ENCODE measurements around the gene TRIM54. TPM values are rescaled to one million over a fixed set of nuclear protein-coding genes. Genes with fewer than 3 reads are reported as not detected.
"Not testable (repeated sequence)": the region's sequence is repeated elsewhere in the genome, so short reads cannot be mapped to it uniquely, and the experiment has no call there.

TRIM54 gene
- total RNA-seq, 2 donors from 2014 or later, result 0.26 TPM; not detected in 1

- 46 to 55% methylated on average over 4 of the region's 4 CpGs for WGBS, 2 donors
- Histone ChIP-seq H3K27me3 (no peaks in the 10 kb centered on the region), H3K4me3 (no peak overlapping the region), H3K4me1 (peaks cover 10% of the 10 kb centered on the region), H3K9me3 (no peaks in the 10 kb centered on the region), H3K27ac (no peak overlapping the region), H3K36me3 (replicated peaks in 1 of 2; ENCODE audit: insufficient read depth in 1 of 2, low read depth in 2 of 2) (no peaks in the 10 kb centered on the region)
- no peak for ATAC-seq
- intact Hi-C loops (cut with DNase I), result no loop called here
- TF ChIP-seq POLR2A (IDR thresholded peaks at IDR 0.05), result no peak
- no peak for TF ChIP-seq CTCF (IDR thresholded peaks at IDR 0.05)
- no peak for DNase-seq
These were observed 14.3 kb downstream of the TRIM54 start for GRCh38 chr2:27296481-27296880.

GRCh38 chr2:27297195-27297594 lies 15.0 kb downstream of the TRIM54 start:
- TF ChIP-seq POLR2A (IDR thresholded peaks at IDR 0.05), result no peak
- TF ChIP-seq CTCF (IDR thresholded peaks at IDR 0.05), result no peak
- Histone ChIP-seq H3K9me3 (no peaks in the 10 kb centered on the region), H3K4me1 (peaks cover 10% of the 10 kb centered on the region), H3K4me3 (no peak overlapping the region), H3K27me3 (no peaks in the 10 kb centered on the region), H3K36me3 (replicated peaks in 1 of 2; ENCODE audit: insufficient read depth in 1 of 2, low read depth in 2 of 2) (no peaks in the 10 kb centered on the region), H3K27ac (no peak overlapping the region)
- WGBS, 2 donors, result 59 to 64% methylated on average over 3 of the region's 3 CpGs
- intact Hi-C loops (cut with DNase I), result no loop called here
- no peak for ATAC-seq
- DNase-seq, result no peak

- Histone ChIP-seq H3K4me1 (peaks cover 6% of the 10 kb centered on the region), H3K27me3 (no peaks in the 10 kb centered on the region), H3K9me3 (no peaks in the 10 kb centered on the region), H3K4me3 (no peak overlapping the region), H3K36me3 (replicated peaks in 1 of 2; ENCODE audit: insufficient read depth in 1 of 2, low read depth in 2 of 2) (no peaks in the 10 kb centered on the region), H3K27ac (no peak overlapping the region)
- 77% methylated on average over 14 to 18 of the region's 18 CpGs for WGBS, 2 donors
- TF ChIP-seq POLR2A (IDR thresholded peaks at IDR 0.05), result no peak
- no peak for TF ChIP-seq CTCF (IDR thresholded peaks at IDR 0.05)
- no peak for DNase-seq
- intact Hi-C loops (cut with DNase I), result no loop called here
- ATAC-seq, result no peak
These were observed 16.3 kb downstream of the TRIM54 start for GRCh38 chr2:27298391-27299080.

GRCh38 chr2:27300606-27301005 lies 18.4 kb downstream of the TRIM54 start:
- not testable (repeated sequence) for ATAC-seq; DNase-seq; H3K27ac ChIP-seq; H3K4me3 ChIP-seq; H3K4me1 ChIP-seq; H3K36me3 ChIP-seq (replicated peaks in 1 of 2; ENCODE audit: insufficient read depth in 1 of 2, low read depth in 2 of 2); H3K9me3 ChIP-seq; H3K27me3 ChIP-seq
- WGBS, 2 donors, result 67 to 70% methylated on average over 4 of the region's 4 CpGs
- intact Hi-C loops (cut with DNase I), result loop anchor here (10.0 kb wide), 1 partner anchor 206 kb away; no protein-coding TSS in a partner anchor

- Histone ChIP-seq H3K27ac (peak overlapping the region in 1 of 4 donors; percentile 12), H3K36me3 (replicated peaks in 1 of 2; ENCODE audit: insufficient read depth in 1 of 2, low read depth in 2 of 2) (no peaks in the 10 kb centered on the region), H3K9me3 (no peaks in the 10 kb centered on the region), H3K4me1 (peaks cover 28% of the 10 kb centered on the region), H3K4me3 (no peak overlapping the region), H3K27me3 (peaks cover 0 to 19% of the 10 kb centered on the region in 2 donors)
- WGBS, 2 donors, result 14 to 16% methylated on average over 24 to 25 of the region's 25 CpGs
- ATAC-seq (peak; percentile 88), DNase-seq (peak; percentile 56 to 78 (median 70))
- intact Hi-C loops (cut with DNase I), result loop anchor here (10.0 kb wide), 1 partner anchor 209 kb away; no protein-coding TSS in a partner anchor
- TF ChIP-seq POLR2A (IDR thresholded peaks at IDR 0.05), result peak in 1 of 3 donors; percentile 18
- TF ChIP-seq CTCF (IDR thresholded peaks at IDR 0.05), result peak; percentile 42 to 96 (median 92)
These were observed 21.1 kb downstream of the TRIM54 start for GRCh38 chr2:27303093-27304025.
